Activated CD4-positive, alpha-beta T cell treated with anti-CD3 and anti-CD28 coated beads for 36 hours (primary cell): ENCODE measurements around the gene DSN1. TPM values are rescaled to one million over a fixed set of nuclear protein-coding genes. Genes with fewer than 3 reads are reported as not detected.

Experiments used
- total RNA-seq, 2 experiments: library from RNA; stranded (reverse); gene quantifications; one replicate each; pipeline ENCODE4 v1.2.3, GENCODE V29; 2021

DSN1 gene
- total RNA-seq, 2 experiments from 2014 or later, result 20.4 to 20.7 TPM

Other genes starting within 250 kb of the DSN1 start
- under 1 TPM; 0.60 to 0.66 TPM for gene MYL9, start 232.2 kb downstream of the DSN1 start, total RNA-seq
- 10 to 100 TPM; 44.9 to 48.7 TPM for gene TGIF2, start 200.2 kb downstream of the DSN1 start, total RNA-seq
- gene RAB5IF, start 168.0 kb downstream of the DSN1 start, total RNA-seq, result 10 to 100 TPM; 71.7 to 90.2 TPM
- 10 to 100 TPM; 48.7 to 52.6 TPM for gene SLA2, start 127.6 kb downstream of the DSN1 start, total RNA-seq
- gene NDRG3, start 27.7 kb downstream of the DSN1 start, total RNA-seq, result 10 to 100 TPM; 24.8 to 27.5 TPM
- not detected for gene TLDC2, start 102.4 kb upstream of the DSN1 start, total RNA-seq
- 10 to 100 TPM; 35.6 to 36.9 TPM for gene SAMHD1, start 177.9 kb upstream of the DSN1 start, total RNA-seq